ENCODE results near the gene PLS3. TPM values are rescaled to one million over a fixed set of nuclear protein-coding genes. Genes with fewer than 3 reads are reported as not detected.

Gene PLS3
- total RNA-seq, 1 donor, result 0.10 TPM

GRCh38 chrX:115652221-115652620 is 91.2 kb downstream of the PLS3 start:
- Histone ChIP-seq H3K27me3 (ENCODE audit: insufficient read depth, low read length) (no peaks in the 10 kb centered on the region), H3K4me1 (ENCODE audit: insufficient read depth, low read length) (no peaks in the 10 kb centered on the region), H3K4me3 (ENCODE audit: low read length) (no peak overlapping the region), H3K9me3 (ENCODE audit: low read depth, low read length) (no peaks in the 10 kb centered on the region)

GRCh38 chrX:115665122-115665521 is 104.1 kb downstream of the PLS3 start:
- no peak overlapping the region for H3K4me3 ChIP-seq (ENCODE audit: low read length)
- no peaks in the 10 kb centered on the region for H3K27me3 ChIP-seq (ENCODE audit: insufficient read depth, low read length)
- no peaks in the 10 kb centered on the region for H3K9me3 ChIP-seq (ENCODE audit: low read depth, low read length)
- H3K4me1 ChIP-seq (ENCODE audit: insufficient read depth, low read length), result no peaks in the 10 kb centered on the region

GRCh38 chrX:115679460-115679859 is 118.5 kb downstream of the PLS3 start:
- H3K4me3 ChIP-seq (ENCODE audit: low read length), result no peak overlapping the region
- no peaks in the 10 kb centered on the region for H3K4me1 ChIP-seq (ENCODE audit: insufficient read depth, low read length)
- no peaks in the 10 kb centered on the region for H3K9me3 ChIP-seq (ENCODE audit: low read depth, low read length)
- H3K27me3 ChIP-seq (ENCODE audit: insufficient read depth, low read length), result no peaks in the 10 kb centered on the region

GRCh38 chrX:115687595-115687994 is 126.6 kb downstream of the PLS3 start:
- Histone ChIP-seq H3K27me3 (ENCODE audit: insufficient read depth, low read length) (no peaks in the 10 kb centered on the region), H3K4me3 (ENCODE audit: low read length) (no peak overlapping the region)

GRCh38 chrX:115689931-115690330 is 129.0 kb downstream of the PLS3 start:
- no peaks in the 10 kb centered on the region for H3K9me3 ChIP-seq (ENCODE audit: low read depth, low read length)
- no peaks in the 10 kb centered on the region for H3K4me1 ChIP-seq (ENCODE audit: insufficient read depth, low read length)
- H3K4me3 ChIP-seq (ENCODE audit: low read length), result no peak overlapping the region
- no peaks in the 10 kb centered on the region for H3K27me3 ChIP-seq (ENCODE audit: insufficient read depth, low read length)

More at GRCh38 chrX:115687595-115687994, 126.6 kb downstream of the PLS3 start:
- H3K9me3 ChIP-seq (ENCODE audit: low read depth, low read length), result no peaks in the 10 kb centered on the region
- no peaks in the 10 kb centered on the region for H3K4me1 ChIP-seq (ENCODE audit: insufficient read depth, low read length)

GRCh38 chrX:115690511-115691216 is 129.7 kb downstream of the PLS3 start:
- Histone ChIP-seq H3K27me3 (ENCODE audit: insufficient read depth, low read length) (no peaks in the 10 kb centered on the region), H3K4me1 (ENCODE audit: insufficient read depth, low read length) (no peaks in the 10 kb centered on the region), H3K9me3 (ENCODE audit: low read depth, low read length) (no peaks in the 10 kb centered on the region), H3K4me3 (ENCODE audit: low read length) (no peak overlapping the region)

GRCh38 chrX:115693476-115693875 is 132.5 kb downstream of the PLS3 start:
- Histone ChIP-seq H3K4me3 (ENCODE audit: low read length) (no peak overlapping the region), H3K9me3 (ENCODE audit: low read depth, low read length) (no peaks in the 10 kb centered on the region), H3K27me3 (ENCODE audit: insufficient read depth, low read length) (no peaks in the 10 kb centered on the region), H3K4me1 (ENCODE audit: insufficient read depth, low read length) (no peaks in the 10 kb centered on the region)

GRCh38 chrX:115694028-115694427 is 133.1 kb downstream of the PLS3 start:
- H3K9me3 ChIP-seq (ENCODE audit: low read depth, low read length), result no peaks in the 10 kb centered on the region
- H3K4me3 ChIP-seq (ENCODE audit: low read length), result no peak overlapping the region
- H3K27me3 ChIP-seq (ENCODE audit: insufficient read depth, low read length), result no peaks in the 10 kb centered on the region
- H3K4me1 ChIP-seq (ENCODE audit: insufficient read depth, low read length), result no peaks in the 10 kb centered on the region

- no peaks in the 10 kb centered on the region for H3K9me3 ChIP-seq (ENCODE audit: low read depth, low read length)
- no peaks in the 10 kb centered on the region for H3K27me3 ChIP-seq (ENCODE audit: insufficient read depth, low read length)
- H3K4me3 ChIP-seq (ENCODE audit: low read length), result no peak overlapping the region
- H3K4me1 ChIP-seq (ENCODE audit: insufficient read depth, low read length), result no peaks in the 10 kb centered on the region
Measured at GRCh38 chrX:115696039-115696438, 135.1 kb downstream of the PLS3 start.

- Histone ChIP-seq H3K9me3 (ENCODE audit: low read depth, low read length) (no peaks in the 10 kb centered on the region), H3K27me3 (ENCODE audit: insufficient read depth, low read length) (no peaks in the 10 kb centered on the region), H3K4me1 (ENCODE audit: insufficient read depth, low read length) (no peaks in the 10 kb centered on the region), H3K4me3 (ENCODE audit: low read length) (no peak overlapping the region)
Measured at GRCh38 chrX:115696939-115697338, 136.0 kb downstream of the PLS3 start.

DNA sequence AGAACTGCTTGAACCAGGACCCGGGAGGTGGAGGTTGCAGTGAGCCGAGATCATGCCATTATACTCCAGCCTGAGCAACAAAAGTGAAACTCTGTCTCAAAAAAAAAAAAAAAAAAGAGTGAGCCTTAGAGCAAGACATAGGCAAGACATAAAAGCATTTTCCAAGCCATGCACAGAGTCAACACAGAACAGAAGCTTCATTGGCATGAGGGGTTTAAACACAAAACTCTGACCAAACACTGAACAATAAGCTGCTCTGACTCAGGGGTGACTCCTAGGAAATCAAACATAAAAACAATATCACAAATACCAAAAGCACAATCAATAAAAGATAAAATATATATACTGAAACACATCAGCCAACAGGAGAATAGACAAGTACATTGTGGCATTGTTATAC is 136.8 kb downstream of the PLS3 start:
- Histone ChIP-seq H3K4me1 (ENCODE audit: insufficient read depth, low read length) (no peaks in the 10 kb centered on the region), H3K9me3 (ENCODE audit: low read depth, low read length) (no peaks in the 10 kb centered on the region)

More for the DNA sequence above, 136.8 kb downstream of the PLS3 start:
- H3K27me3 ChIP-seq (ENCODE audit: insufficient read depth, low read length), result no peaks in the 10 kb centered on the region
- no peak overlapping the region for H3K4me3 ChIP-seq (ENCODE audit: low read length)
